Mesothelial cell of epicardium (in vitro differentiated cells): Measurements from ENCODE around the gene TC2N. TPM values are rescaled to one million over a fixed set of nuclear protein-coding genes. Genes with fewer than 3 reads are reported as not detected.
"Not testable (repeated sequence)": the region's sequence is repeated elsewhere in the genome, so short reads cannot be mapped to it uniquely, and the experiment has no call there.

Experiments
- DNase-seq, 2 experiments: peaks; one replicate each; pipeline ENCODE4 v3.0.0; 2021; ENCODE audit warnings: low spot score in 2 of 2; ENCODE audit not compliant: unreplicated experiment in 2 of 2
- H3K27ac Mint-ChIP-seq: 2 replicates; pipeline ENCODE4 v1.8.0; 2021; ENCODE audit warnings: mixed read lengths
- H3K27me3 Mint-ChIP-seq: 2 replicates; pipeline ENCODE4 v1.8.0; 2021; ENCODE audit warnings: low read depth, mixed read lengths
- H3K36me3 Mint-ChIP-seq: 2 replicates; pipeline ENCODE4 v1.8.0; 2021; ENCODE audit warnings: mixed read lengths
- H3K4me1 Mint-ChIP-seq: 2 replicates; pipeline ENCODE4 v1.8.0; 2021; ENCODE audit warnings: mixed read lengths
- H3K4me3 Mint-ChIP-seq: 2 replicates; pipeline ENCODE4 v1.8.0; 2021; ENCODE audit warnings: mild to moderate bottlenecking, moderate library complexity, mixed read lengths
- H3K9me3 Mint-ChIP-seq: 2 replicates; pipeline ENCODE4 v1.8.0; 2021; ENCODE audit warnings: mixed read lengths
- CTCF ChIP-seq: fragments of 200-600 bp; sonication (generic); IDR thresholded peaks from one replicate; pipeline ENCODE4 v1.5.0; 2021; ENCODE audit warnings: antibody characterized with exemption; ENCODE audit not compliant: unreplicated experiment
- total RNA-seq: library from RNA; stranded (reverse); gene quantifications from 3 replicates; pipeline ENCODE4 v1.2.1, GENCODE V29; 2021

Gene TC2N
- total RNA-seq, 1 donor from 2014 or later = 8.5 TPM

GRCh38 chr14:91899806-91900205 is 32.5 kb upstream of the TC2N start:
- Mint-ChIP-seq H3K27ac (no peak overlapping the region), H3K4me3 (no peak overlapping the region), H3K9me3 (no peaks in the 10 kb centered on the region), H3K27me3 (peaks cover 15% of the 10 kb centered on the region), H3K4me1 (peaks cover 5% of the 10 kb centered on the region), H3K36me3 (no peaks in the 10 kb centered on the region)
- TF ChIP-seq CTCF = no peak
- DNase-seq = no peak

GRCh38 chr14:91899213-91899612 is 31.9 kb upstream of the TC2N start:
- no peak overlapping the region for H3K4me3 Mint-ChIP-seq
- no peak for DNase-seq

GRCh38 chr14:91898372-91898771 is 31.0 kb upstream of the TC2N start:
- Mint-ChIP-seq H3K4me3 (no peak overlapping the region), H3K27ac (no peak overlapping the region), H3K4me1 (peaks cover 5% of the 10 kb centered on the region), H3K9me3 (no peaks in the 10 kb centered on the region), H3K36me3 (no peaks in the 10 kb centered on the region), H3K27me3 (peaks cover 10% of the 10 kb centered on the region)
- no peak for TF ChIP-seq CTCF
- no peak for DNase-seq

More at GRCh38 chr14:91899213-91899612, 31.9 kb upstream of the TC2N start:
- Mint-ChIP-seq H3K27ac (no peak overlapping the region), H3K27me3 (peaks cover 15% of the 10 kb centered on the region), H3K4me1 (peaks cover 5% of the 10 kb centered on the region), H3K9me3 (no peaks in the 10 kb centered on the region), H3K36me3 (no peaks in the 10 kb centered on the region)
- TF ChIP-seq CTCF = no peak

- not testable (repeated sequence) for H3K4me1 Mint-ChIP-seq, H3K36me3 Mint-ChIP-seq, H3K27ac Mint-ChIP-seq, H3K4me3 Mint-ChIP-seq, H3K9me3 Mint-ChIP-seq, H3K27me3 Mint-ChIP-seq, DNase-seq
Observed at GRCh38 chr14:91897716-91898115, 30.4 kb upstream of the TC2N start.

- DNase-seq = no peak
- TF ChIP-seq CTCF = no peak
- H3K4me1 Mint-ChIP-seq = peaks cover 5% of the 10 kb centered on the region
- H3K4me3 Mint-ChIP-seq = no peak overlapping the region
- H3K36me3 Mint-ChIP-seq = no peaks in the 10 kb centered on the region
- H3K27ac Mint-ChIP-seq = no peak overlapping the region
- H3K9me3 Mint-ChIP-seq = no peaks in the 10 kb centered on the region
- peaks cover 8% of the 10 kb centered on the region for H3K27me3 Mint-ChIP-seq
Observed at GRCh38 chr14:91897106-91897701, 29.9 kb upstream of the TC2N start.

- DNase-seq = no peak
- Mint-ChIP-seq H3K27me3 (peaks cover 8% of the 10 kb centered on the region), H3K27ac (no peak overlapping the region), H3K4me3 (no peak overlapping the region), H3K9me3 (no peaks in the 10 kb centered on the region), H3K36me3 (no peaks in the 10 kb centered on the region), H3K4me1 (peaks cover 5% of the 10 kb centered on the region)
- no peak for TF ChIP-seq CTCF
Observed at GRCh38 chr14:91896419-91896818, 29.1 kb upstream of the TC2N start.
